Retina (tissue), 1 donor: ENCODE data around the gene SLC16A8.
"Not testable (repeated sequence)": the region's sequence is repeated elsewhere in the genome, so short reads cannot be mapped to it uniquely, and the experiment has no call there.

ENCODE experiments used
- DNase-seq: peaks from one replicate; pipeline ENCODE4 v3.0.0-alpha.2; 2016

The SLC16A8 gene

DNA sequence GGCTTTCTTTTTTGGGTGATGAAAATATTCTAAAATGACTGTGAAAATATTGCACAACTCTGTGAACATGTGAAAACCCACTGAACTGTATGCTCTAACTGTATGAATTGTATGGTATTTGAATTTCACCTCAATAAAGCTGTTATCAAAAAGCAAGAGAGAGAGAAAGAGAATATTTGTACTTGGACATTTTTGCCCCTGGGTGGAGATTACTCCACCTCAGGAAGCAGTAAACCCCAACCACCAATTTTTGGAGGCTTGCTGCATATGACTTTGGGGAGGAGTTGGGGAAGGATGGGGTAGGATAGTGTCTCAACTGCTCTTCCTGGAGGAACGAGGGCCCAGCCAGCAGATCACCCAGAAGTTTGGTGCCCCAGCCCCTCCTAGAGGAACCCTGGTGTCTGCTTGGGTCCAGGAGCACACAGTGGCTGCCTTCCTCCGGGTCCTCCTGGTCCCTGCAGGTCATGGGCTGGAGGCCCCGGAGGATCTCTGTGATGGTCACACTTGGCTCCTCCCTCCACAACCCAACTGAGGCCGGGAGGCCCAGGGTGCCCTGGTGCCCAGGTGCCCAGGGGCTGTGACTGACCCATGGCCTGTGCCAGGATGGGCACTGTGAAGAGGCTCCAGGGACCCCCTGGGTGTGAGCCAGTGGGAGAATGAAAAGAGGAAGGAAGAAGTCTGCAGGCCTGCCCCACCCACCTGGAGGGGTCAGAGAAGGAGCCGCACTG is 42.1 kb downstream of the SLC16A8 start:
- no peak for DNase-seq

DNA sequence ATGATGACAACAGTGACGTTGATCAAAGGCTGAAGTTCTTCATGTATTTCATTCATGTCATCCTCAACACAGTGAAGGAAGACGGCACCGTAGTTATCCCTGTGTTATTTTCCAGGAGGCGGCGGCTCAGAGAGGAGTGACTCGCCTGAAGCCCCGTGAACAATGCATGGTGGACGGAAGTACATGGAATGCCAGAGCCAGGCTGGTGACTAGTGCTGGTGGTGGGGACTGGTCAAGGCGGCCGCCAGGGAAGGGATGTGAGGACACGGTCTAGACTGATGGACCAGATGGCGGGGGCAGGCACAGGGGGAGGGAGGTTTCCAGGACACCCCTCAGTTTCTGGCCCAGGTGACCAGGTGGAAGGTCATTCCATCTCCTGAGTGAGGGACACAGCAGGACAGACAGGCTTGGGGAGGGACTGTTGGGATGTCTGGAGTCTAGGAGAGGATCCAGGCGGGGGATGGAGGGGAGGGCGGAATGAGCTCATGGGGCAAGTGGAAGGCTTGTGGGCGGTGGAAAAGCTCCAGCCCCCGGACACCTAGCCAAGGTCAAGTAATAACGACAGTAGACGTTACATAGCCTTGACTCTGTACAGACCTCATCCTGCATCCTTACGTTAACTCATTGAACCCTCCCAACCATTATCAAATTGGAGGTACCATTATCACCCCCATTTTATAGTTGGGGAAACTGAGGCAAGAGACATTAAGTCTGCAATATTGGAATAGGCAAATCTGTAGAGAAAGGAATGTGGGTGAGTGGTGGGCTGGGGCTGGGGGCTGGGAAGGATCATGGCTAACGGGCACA is 42.8 kb downstream of the SLC16A8 start:
- no peak for DNase-seq

DNA sequence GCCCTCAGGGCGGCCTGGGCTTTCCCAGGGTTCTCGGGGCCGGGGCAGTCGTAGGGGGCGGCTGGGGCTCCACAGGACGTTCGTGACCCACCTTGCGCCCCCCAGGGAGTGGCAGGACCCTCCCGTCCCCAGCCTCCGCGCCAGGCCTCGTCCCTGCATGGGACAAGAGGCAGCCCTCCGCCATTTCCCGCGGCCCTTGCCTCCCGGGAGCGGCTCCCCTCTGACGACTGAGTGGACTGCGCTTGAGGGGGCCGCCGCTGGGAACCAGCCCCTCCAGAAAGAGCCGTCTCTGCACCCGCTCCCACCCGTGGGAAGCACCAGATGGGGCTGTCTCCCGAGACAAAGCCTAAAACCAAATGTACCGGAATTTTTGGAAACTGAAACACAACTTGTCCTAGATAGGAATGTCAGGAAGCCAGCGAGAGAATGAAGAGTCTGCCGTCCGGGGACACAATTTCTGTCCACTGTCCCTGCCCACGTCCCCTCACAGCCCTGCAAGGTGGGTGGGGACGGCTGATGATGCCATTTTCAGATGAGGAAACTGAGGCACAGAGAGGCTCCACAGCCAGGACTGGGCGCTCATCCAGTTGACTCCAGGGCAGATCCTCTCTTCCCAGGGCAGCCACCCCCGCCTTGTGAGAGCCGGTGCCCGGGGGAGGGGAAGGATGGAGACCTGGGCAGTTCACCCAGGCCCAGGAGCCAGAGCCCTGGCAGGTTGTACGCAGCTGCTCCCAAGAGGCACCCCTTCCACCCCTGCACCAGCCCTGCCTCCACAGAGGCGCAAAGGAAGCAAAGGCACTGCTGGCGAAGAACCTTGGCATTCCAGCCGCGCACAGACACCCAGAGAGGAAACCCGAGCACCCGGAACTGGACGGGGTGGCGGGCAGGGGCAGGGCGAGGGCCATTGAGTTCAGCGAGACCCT is 44.8 kb downstream of the SLC16A8 start:
- DNase-seq = no peak

DNA sequence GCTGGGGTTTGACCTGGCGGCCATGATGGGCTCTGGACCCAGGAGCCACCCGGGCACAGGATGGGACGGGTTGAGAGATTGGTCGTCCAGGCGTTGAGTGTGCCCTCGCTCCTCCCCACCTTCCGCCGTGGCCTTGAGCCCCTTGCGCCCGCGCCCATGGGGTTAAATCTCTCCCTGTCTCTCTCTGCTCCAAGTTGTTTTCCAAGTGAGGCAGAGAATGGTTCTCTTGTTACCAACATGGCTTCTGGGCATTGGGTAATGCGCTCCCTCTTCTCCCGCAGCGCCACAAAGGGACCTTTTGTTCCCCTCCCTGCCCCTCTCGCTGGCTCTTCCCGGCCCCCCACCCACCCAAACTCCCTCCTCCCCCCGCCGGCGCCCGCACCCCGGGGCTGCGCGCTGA is 45.6 kb downstream of the SLC16A8 start:
- no peak for DNase-seq

DNA sequence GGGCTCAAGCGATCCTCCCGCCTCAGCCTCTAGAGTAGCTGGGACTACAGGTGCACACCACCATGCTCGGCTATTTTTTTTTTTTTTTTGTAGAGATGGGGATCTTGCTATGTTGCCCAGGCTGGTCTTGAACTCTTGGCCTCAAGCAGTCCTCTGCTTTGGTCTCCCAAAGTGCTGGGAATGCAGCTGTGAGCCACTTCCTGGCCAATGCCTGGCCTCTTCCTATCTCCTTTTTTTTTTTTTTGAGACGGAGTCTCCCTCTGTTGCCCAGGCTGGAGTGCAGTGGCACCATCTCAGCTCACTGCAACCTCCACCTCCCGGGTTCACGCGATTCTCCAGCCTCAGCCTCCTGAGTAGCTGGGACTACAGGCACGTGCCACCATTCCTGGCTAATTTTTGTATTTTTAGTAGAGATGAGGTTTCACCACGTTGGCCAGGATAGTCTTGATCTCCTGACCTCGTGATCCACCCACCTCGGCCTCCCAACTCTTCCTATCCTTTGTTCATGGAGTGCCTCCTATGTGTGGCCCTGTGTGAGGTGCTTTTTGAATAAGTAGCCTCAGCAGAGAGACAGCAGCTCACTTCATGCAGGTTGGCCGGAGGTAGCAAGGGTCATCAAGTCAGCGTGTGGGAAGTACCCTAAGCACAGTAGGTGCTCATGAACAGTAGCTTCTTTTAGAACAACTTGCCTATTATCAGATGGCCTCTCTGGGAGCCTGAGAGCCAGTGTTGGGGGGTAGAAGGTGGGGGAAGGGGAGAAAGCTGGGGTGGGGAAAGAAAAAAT is 46.4 kb downstream of the SLC16A8 start:
- DNase-seq = not testable (repeated sequence)

DNA sequence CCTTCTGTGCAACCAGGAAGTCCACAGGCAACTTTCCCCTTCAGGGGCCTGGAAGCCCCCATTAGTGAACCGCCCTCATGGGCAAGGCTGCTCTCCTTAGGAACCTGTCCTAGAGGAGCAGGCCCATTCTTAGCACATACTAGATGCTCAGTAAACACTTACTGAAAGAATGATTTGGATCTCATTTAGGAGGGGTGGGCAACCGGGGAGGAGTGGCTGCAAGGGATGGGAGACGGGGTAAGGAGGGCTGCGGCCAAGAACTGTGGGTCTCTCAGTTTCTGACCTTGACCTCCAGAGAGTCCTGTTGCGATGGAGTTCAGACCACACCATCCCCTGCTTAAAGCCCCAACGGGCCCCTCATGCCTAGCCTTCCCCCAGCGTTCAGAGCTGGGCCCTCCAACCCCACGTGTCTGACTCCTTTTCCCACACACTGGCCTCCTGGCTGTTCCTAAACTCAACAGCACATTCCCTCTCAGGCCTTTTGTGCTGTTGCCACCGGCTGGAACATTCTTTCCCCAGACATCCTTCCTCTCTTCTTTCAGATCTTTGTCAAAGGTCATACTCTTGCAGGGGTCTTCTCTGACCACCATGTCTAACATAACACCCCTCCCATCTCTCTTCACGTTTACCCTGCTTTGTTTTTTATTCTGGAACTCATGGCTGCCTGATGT is 47.5 kb downstream of the SLC16A8 start:
- DNase-seq = no peak

DNA sequence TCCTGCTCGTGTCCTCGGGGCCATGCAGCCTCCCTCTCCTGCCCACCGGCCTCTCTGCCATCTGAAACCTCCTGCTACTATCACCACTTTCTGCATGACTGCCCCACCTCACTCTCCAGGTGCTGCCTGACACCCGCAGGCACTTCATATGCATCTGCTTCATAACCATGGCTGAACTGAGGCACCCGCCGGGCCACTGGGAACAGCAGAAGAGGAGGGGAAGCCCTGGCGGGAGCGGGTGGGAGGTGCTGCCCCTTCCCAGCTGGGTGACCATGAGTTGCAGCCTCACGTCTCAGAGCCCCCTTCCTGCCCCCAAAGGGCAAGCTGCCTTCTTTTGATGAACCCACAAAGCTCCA is 48.5 kb downstream of the SLC16A8 start:
- DNase-seq = no peak

DNA sequence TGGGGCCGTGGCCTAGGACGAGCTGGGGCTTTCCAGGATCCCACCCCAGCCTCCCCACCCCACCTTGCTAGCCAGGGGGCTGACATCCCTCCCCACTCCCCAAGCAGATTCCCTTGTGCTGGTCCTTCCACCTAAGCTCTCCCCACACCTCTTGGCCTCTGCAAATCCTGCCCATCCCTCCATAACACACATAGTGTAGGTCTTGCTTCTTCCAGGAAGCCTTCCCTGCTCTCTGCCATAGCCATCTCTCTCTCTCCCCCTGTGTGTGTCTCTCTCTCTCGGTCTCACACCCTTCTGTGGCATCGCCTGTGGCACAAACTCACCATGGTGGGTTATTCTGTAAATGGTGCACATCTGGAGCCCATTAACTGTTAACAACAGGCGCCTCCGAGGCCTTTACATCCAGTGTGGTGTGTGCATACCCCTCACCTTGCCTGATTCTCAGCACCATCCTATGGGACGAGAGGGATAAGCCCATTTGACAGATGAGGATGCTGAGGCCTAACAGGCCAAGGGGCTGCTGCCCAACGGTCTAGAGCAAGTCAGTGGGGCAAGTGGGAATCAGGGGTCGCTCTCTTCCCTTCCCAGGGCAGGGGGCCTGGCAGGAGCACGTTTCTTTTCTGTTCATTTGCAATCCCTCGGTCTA is 49.0 kb downstream of the SLC16A8 start:
- no peak for DNase-seq

DNA sequence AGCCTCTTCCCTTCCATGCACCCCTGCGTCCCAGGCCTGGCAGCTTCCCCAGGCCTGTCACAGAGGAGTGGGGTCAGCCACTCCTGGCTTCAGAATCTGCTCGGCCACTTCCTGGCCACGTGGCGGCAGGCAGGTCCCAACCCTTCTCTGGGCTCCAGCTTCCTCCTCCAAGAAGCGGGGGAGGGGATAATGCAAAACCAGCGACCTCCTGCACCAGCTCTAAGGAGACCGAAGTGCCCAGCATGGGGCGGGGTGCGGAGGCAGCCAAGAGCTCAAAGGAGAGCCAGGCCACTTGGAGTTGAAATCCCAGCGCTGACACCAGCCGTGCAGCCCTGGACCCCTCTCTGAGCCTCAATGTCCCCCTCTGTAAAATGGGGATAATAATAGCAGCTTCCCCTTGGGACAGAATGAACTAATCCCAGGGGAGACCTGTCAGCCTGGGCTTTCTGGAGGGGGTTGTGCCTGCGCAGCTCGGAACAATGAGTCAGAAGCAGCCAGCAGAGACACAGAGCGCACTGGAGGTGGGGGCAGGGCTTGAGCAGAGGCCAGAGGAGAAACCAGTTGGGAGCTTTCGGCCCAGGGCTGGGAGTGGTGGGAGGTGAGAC is 49.6 kb downstream of the SLC16A8 start:
- no peak for DNase-seq

DNA sequence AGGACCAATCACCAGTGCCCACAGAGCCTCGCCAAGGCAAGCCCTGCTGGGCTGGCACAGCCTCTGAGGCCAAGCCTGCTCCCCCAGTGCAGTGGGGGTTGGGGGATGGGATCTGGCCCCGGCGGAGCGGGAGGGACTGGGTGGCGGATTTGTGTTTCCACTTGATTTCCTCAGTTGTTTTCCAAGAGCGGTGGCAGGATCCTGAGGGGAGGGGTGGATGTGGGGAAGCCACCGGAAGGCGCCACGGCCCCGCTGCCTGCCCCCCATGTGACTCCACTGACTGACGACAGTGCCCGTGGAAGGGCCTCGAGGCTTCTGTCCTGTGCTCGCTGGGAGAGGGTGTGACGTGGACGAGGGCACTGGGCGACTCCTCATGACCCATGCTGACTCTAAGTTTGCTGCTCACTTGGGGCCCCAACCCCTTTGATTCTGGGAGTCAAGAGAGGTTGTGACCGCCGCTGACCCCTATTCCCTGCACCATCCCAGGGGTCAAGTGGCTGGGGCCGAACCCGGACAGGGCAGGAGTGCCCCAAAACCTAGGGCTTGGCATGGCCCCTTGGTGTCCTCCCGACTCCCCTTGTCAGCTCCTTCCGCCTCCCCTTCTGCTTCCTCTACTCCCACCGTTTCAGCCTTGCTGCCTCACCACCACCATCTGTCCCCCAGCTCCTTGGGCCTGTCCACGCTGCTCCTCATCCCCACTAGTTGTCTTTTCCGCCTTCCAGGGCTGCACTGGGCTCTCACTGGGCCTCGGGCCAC is 50.3 kb downstream of the SLC16A8 start:
- DNase-seq = peak; percentile 73

DNA sequence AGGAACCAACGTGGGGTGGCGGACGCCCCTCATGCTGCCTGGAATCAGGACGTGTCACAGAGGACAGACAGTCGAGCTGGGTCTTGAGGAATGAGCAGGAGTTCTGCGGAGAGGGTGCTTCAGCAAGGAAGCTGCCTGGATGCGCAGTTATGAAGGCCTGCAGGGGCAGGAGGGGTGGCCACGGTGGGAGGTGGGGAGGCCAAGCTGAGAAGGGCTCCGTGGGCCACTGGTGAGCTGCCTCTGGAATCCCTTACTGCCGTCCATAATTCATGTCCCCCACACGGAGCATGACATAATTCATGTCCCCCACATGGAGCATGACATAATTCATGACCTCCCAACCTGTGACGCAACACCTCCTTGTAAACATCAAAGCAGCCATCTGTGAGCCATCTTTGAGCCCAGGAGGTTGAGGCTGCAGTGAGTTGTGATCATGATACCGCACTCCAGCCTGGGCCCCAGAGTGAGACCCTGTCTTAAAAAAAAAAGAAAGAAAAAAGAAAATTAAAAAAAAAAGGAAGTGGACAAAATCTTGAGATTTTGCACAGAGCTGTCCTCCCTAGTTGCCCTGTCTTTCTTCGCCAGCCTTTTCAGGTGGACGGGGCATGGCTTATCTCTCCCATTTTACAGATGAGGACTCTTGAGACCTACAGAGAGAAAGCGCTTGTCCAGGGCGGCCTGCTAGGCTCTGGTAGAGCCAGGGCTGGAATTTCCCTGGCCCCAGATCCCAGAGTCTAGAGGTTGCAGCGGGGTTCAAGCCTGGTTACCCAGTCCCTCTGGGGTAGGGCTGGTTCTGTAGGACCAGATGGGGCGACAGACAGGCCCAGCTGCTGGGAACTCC is 51.1 kb downstream of the SLC16A8 start:
- no peak for DNase-seq

DNA sequence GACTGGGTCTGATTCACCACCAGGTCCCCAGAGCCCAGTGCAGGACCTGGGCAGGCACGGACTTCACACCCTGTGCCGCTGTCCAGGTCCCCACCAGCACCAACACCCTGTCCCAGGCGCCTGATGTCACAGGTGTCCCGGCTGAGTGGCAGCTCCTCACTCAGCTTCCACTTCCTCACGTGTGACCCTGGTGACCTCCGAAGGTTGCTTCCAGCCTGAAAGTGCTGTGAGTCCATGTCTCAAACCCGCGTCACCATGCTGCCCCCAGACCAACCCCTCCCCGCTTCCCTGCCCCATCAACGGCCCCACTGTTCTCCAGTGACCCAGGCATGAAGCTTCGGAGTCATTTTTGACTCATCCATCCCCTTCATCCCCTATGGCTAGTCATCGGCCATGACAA is 52.5 kb downstream of the SLC16A8 start:
- DNase-seq = no peak

DNA sequence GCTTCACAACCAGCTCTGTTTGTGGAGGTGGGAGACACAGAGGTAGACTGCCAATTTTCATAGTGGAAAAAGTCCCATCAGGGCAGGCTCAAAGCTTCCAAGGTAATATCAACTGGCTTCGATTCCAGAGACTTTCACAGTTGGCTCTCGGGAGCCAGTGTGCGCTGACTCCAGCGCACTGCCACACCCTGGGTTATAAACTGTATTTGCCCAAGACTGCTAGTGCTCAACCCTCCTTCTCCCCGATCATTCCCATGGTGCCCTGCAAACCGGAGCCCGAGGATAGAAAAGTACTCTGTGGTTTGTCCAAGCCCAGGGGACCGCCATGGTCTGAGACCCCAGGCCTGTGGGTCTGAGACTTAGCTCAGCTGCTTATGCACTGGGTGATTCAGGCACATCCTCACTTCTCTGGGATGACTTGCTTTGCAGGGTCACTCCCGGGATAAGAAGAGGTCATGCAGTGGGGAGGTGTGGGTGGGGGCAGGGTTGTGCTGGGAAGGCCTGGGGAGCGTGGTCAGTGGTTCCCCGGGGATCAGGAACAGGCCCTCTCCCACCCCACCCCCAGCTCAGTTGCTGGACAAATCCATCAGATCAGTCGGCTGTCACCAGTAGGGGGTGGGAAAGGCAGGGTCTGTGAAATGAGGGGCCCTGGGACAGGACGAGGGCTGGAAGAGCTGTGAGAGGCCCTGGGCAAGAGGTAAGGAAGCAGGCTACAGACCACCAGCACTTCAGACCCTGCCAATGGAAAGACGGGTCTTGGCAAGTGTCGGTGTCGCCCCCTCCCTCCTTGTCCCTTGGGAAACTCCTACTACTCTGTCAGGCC is 53.5 kb downstream of the SLC16A8 start:
- peak; percentile 21 for DNase-seq

DNA sequence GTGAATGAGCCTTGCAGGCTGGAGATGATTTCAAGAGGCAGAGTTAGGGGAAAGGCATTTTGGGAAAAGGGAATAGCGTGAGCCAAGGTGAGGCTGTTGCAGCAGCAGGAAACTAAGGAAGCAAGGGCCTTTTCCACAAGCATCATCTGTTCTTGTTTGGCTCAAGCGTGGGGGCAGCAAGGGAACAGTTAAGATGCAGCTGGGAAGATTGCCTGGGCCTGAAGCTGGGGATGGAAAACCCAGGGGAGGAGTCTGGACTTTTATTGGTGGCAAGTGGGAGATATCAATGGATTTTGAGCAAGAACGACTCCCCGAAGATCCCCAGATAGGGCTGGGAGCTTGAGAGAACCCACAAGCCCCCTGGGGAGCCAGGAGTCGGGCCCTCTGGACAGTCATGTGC is 54.1 kb downstream of the SLC16A8 start:
- DNase-seq = no peak

DNA sequence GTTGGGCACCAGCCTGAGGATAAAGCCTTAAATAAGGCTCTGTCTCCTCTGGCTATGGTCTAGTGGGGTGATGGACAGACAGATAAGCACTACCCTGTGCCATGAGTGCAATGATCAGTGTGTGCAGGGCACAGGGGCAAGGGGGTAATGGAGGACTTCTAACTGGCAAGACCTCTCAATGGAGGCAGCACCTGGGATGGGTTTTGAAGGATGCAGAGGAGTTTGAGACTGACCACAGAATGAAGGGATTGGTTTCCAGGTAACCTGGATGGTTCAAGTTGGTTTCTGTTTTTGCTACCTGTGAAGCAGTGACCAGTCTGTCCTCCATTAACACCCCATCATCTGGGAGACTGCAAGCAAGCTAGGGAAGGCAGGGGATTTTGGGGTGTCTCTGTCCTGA is 54.6 kb downstream of the SLC16A8 start:
- no peak for DNase-seq

DNA sequence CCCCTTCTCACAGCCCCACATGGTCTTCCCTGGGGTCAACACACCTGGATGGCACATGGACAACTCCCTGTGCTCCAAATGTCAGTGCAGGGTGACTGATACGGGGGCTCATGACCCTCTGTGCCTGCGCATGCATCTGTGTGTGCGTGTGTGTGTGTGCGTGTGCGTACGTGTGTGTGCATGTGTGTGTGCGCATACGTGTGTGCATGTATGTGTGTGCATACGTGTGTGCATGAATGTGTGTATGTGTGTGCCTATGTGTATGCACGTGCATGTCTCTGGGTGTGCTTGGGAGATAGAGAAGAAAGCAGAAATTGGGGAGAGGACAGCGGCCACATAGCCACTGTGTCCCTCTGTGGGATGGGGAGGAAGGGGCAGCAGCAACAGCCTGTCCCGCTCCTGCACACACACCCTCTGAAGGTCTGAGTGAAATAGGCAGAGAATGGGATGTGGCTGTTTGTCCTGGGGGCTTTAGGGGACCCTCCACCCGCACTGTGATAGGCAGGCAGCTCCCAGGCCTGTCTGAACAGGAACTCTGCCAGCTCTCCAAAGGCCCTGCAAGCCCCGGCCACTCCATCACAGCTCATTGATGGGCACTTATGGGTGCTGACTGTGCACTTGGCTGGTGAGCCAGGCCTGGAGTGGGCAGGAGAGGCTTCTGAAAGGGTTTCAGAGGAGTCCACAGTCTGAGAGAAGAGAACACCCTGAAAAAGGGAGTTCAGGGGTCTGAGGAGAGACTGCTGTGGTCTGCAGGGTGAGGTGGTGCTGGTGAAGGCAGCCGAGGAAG is 55.4 kb downstream of the SLC16A8 start:
- no peak for DNase-seq
